NCI-H345 treated with DMSO at 0.1 percent for 48 hours (cell line): Measurements from ENCODE around the gene TYW1B.
"Not testable (repeated sequence)": the region's sequence is repeated elsewhere in the genome, so short reads cannot be mapped to it uniquely, and the experiment has no call there.

ENCODE experiments used
- DNase-seq: peaks from one replicate; lab custom pipeline; 2025; ENCODE audit not compliant: unreplicated experiment; lab: John Stamatoyannopoulos, UW

The TYW1B gene

GRCh38 chr7:72816370-72817157, 11.4 kb downstream of the TYW1B start:
- DNase-seq: not testable (repeated sequence)

- DNase-seq: not testable (repeated sequence)
Observed at GRCh38 chr7:72810437-72810836, 17.6 kb downstream of the TYW1B start.

GRCh38 chr7:72808511-72808910, 19.5 kb downstream of the TYW1B start:
- not testable (repeated sequence) for DNase-seq

GRCh38 chr7:72806851-72807250, 21.1 kb downstream of the TYW1B start:
- DNase-seq: not testable (repeated sequence)

- no peak for DNase-seq
Observed at GRCh38 chr7:72805526-72806494, 22.2 kb downstream of the TYW1B start.

- DNase-seq: not testable (repeated sequence)
Observed at GRCh38 chr7:72803778-72804177, 24.2 kb downstream of the TYW1B start.

GRCh38 chr7:72801564-72801963, 26.4 kb downstream of the TYW1B start:
- not testable (repeated sequence) for DNase-seq

GRCh38 chr7:72795401-72795800, 32.6 kb downstream of the TYW1B start:
- not testable (repeated sequence) for DNase-seq

GRCh38 chr7:72793791-72794190, 34.2 kb downstream of the TYW1B start:
- no peak for DNase-seq

GRCh38 chr7:72790698-72791060, 37.3 kb downstream of the TYW1B start:
- not testable (repeated sequence) for DNase-seq

GRCh38 chr7:72790048-72790697, 37.8 kb downstream of the TYW1B start:
- not testable (repeated sequence) for DNase-seq

GRCh38 chr7:72785166-72785955, 42.6 kb downstream of the TYW1B start:
- DNase-seq: no peak

- DNase-seq: not testable (repeated sequence)
Observed at GRCh38 chr7:72783601-72784370, 44.2 kb downstream of the TYW1B start.

- DNase-seq: no peak
Observed at GRCh38 chr7:72781631-72782030, 46.4 kb downstream of the TYW1B start.

- DNase-seq: no peak
Observed at GRCh38 chr7:72781161-72781560, 46.8 kb downstream of the TYW1B start.

- not testable (repeated sequence) for DNase-seq
Observed at GRCh38 chr7:72780289-72780894, 47.6 kb downstream of the TYW1B start.

- not testable (repeated sequence) for DNase-seq
Observed at GRCh38 chr7:72777167-72777566, 50.8 kb downstream of the TYW1B start.

- not testable (repeated sequence) for DNase-seq
Observed at GRCh38 chr7:72772627-72773026, 55.4 kb downstream of the TYW1B start.

GRCh38 chr7:72766994-72767393, 61.0 kb downstream of the TYW1B start:
- not testable (repeated sequence) for DNase-seq
